RCC 7860 (cell line): Measurements from ENCODE around the gene KCND2.

Source experiments
- DNase-seq: peaks from one replicate; pipeline ENCODE4 v3.0.0-alpha.2; 2015; ENCODE audit warnings: low spot score
- FAIRE-seq: peaks from 2 replicates; lab custom pipeline; 2012; peaks lifted over from hg19 to GRCh38; lab: Jason Lieb, UNC

Gene KCND2

GRCh38 chr7:120475994-120476393 is 203.0 kb downstream of the KCND2 start:
- DNase-seq (no peak), FAIRE-seq (no peak)

GRCh38 chr7:120480472-120480871 is 207.5 kb downstream of the KCND2 start:
- FAIRE-seq (no peak), DNase-seq (no peak)

- FAIRE-seq (no peak), DNase-seq (no peak)
Observed at GRCh38 chr7:120480930-120481329, 208.0 kb downstream of the KCND2 start.

- DNase-seq (no peak), FAIRE-seq (no peak)
Observed at GRCh38 chr7:120486164-120486563, 213.2 kb downstream of the KCND2 start.

GRCh38 chr7:120502132-120502531 is 229.2 kb downstream of the KCND2 start:
- DNase-seq = no peak
- FAIRE-seq = no peak

GRCh38 chr7:120502825-120503224 is 229.8 kb downstream of the KCND2 start:
- no peak for FAIRE-seq

GRCh38 chr7:120504386-120504785 is 231.4 kb downstream of the KCND2 start:
- DNase-seq = no peak
- no peak for FAIRE-seq

More at GRCh38 chr7:120502825-120503224, 229.8 kb downstream of the KCND2 start:
- DNase-seq = no peak

- peak; percentile 58 for FAIRE-seq
- no peak for DNase-seq
Observed at GRCh38 chr7:120505770-120506169, 232.8 kb downstream of the KCND2 start.

- DNase-seq (no peak), FAIRE-seq (no peak)
Observed at GRCh38 chr7:120512701-120513100, 239.7 kb downstream of the KCND2 start.

GRCh38 chr7:120519224-120519623 is 246.2 kb downstream of the KCND2 start:
- DNase-seq (no peak), FAIRE-seq (no peak)

GRCh38 chr7:120521761-120522737 is 249.1 kb downstream of the KCND2 start:
- FAIRE-seq = no peak
- DNase-seq = no peak

- DNase-seq (no peak), FAIRE-seq (no peak)
Observed at GRCh38 chr7:120523985-120524384, 251.0 kb downstream of the KCND2 start.

- DNase-seq (no peak), FAIRE-seq (no peak)
Observed at GRCh38 chr7:120526902-120527509, 254.0 kb downstream of the KCND2 start.

- no peak for DNase-seq
- no peak for FAIRE-seq
Observed at GRCh38 chr7:120529736-120530135, 256.8 kb downstream of the KCND2 start.

- no peak for FAIRE-seq
- DNase-seq = no peak
Observed at GRCh38 chr7:120538335-120538734, 265.4 kb downstream of the KCND2 start.

GRCh38 chr7:120539321-120539720 is 266.3 kb downstream of the KCND2 start:
- DNase-seq = no peak
- FAIRE-seq = no peak

GRCh38 chr7:120547605-120548004 is 274.6 kb downstream of the KCND2 start:
- no peak for DNase-seq
- FAIRE-seq = no peak

- no peak for FAIRE-seq
Observed at GRCh38 chr7:120550494-120551048, 277.6 kb downstream of the KCND2 start.

GRCh38 chr7:120553491-120553890 is 280.5 kb downstream of the KCND2 start:
- FAIRE-seq = no peak
- DNase-seq = no peak

More at GRCh38 chr7:120550494-120551048, 277.6 kb downstream of the KCND2 start:
- DNase-seq = no peak

GRCh38 chr7:120554960-120555571 is 282.1 kb downstream of the KCND2 start:
- no peak for FAIRE-seq
- DNase-seq = peak; percentile 39

GRCh38 chr7:120564145-120564544 is 291.2 kb downstream of the KCND2 start:
- DNase-seq = no peak
- FAIRE-seq = no peak
